ENCODE data around the gene OGDH. TPM values are rescaled to one million over a fixed set of nuclear protein-coding genes. Genes with fewer than 3 reads are reported as not detected.

Gene OGDH
- total and polyA plus RNA-seq, 2 of the 13 experiments (the other 11 are each of a cell fraction or from before 2014, with no cell fraction given) = 17.4 to 25.4 TPM

DNA sequence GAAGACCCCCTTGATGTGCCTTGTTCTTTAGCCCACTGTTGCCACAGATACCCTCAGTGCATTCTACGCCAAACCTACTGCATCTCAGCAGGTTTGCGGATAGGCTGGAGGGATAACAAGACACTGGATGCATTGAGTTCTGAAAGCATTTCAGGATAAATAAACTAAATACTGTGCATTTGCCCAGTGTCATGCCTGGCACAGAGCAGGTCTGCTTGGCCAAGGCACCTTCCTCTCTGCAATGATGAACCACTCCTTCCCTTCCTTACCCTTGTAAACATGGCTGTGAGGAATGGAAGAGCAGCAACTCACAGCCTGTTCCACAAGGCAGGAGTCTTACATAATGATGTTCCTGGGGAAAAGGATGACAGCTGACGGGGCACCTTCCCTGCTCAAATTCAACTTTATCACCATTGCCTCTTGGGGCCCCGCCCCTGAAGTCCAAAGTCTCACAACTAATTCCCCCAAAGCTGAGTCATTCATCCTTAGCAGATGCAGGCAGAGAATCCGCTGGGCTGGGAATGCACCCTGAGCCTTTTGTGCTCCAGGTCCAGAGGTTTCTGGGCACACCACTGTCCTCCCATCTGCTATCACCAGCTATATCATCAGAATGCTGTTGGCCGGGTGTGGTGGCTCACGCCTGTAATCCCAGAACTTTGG lies 44.3 kb upstream of the OGDH start (continued):
- TF ChIP-seq, protein P1, sequence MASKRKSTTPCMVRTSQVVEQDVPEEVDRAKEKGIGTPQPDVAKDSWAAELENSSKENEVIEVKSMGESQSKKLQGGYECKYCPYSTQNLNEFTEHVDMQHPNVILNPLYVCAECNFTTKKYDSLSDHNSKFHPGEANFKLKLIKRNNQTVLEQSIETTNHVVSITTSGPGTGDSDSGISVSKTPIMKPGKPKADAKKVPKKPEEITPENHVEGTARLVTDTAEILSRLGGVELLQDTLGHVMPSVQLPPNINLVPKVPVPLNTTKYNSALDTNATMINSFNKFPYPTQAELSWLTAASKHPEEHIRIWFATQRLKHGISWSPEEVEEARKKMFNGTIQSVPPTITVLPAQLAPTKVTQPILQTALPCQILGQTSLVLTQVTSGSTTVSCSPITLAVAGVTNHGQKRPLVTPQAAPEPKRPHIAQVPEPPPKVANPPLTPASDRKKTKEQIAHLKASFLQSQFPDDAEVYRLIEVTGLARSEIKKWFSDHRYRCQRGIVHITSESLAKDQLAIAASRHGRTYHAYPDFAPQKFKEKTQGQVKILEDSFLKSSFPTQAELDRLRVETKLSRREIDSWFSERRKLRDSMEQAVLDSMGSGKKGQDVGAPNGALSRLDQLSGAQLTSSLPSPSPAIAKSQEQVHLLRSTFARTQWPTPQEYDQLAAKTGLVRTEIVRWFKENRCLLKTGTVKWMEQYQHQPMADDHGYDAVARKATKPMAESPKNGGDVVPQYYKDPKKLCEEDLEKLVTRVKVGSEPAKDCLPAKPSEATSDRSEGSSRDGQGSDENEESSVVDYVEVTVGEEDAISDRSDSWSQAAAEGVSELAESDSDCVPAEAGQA (IDR thresholded peaks at IDR 0.05; ENCODE audit: low read depth) = 0 out of 2 replicates have a peak, but pooled peaks have one; percentile 17
- TF ChIP-seq, protein P1 (CRISPR knock-in tag; IDR thresholded peaks at IDR 0.05; ENCODE audit: borderline replicate concordance) = no peak
- TF ChIP-seq, protein P2, sequence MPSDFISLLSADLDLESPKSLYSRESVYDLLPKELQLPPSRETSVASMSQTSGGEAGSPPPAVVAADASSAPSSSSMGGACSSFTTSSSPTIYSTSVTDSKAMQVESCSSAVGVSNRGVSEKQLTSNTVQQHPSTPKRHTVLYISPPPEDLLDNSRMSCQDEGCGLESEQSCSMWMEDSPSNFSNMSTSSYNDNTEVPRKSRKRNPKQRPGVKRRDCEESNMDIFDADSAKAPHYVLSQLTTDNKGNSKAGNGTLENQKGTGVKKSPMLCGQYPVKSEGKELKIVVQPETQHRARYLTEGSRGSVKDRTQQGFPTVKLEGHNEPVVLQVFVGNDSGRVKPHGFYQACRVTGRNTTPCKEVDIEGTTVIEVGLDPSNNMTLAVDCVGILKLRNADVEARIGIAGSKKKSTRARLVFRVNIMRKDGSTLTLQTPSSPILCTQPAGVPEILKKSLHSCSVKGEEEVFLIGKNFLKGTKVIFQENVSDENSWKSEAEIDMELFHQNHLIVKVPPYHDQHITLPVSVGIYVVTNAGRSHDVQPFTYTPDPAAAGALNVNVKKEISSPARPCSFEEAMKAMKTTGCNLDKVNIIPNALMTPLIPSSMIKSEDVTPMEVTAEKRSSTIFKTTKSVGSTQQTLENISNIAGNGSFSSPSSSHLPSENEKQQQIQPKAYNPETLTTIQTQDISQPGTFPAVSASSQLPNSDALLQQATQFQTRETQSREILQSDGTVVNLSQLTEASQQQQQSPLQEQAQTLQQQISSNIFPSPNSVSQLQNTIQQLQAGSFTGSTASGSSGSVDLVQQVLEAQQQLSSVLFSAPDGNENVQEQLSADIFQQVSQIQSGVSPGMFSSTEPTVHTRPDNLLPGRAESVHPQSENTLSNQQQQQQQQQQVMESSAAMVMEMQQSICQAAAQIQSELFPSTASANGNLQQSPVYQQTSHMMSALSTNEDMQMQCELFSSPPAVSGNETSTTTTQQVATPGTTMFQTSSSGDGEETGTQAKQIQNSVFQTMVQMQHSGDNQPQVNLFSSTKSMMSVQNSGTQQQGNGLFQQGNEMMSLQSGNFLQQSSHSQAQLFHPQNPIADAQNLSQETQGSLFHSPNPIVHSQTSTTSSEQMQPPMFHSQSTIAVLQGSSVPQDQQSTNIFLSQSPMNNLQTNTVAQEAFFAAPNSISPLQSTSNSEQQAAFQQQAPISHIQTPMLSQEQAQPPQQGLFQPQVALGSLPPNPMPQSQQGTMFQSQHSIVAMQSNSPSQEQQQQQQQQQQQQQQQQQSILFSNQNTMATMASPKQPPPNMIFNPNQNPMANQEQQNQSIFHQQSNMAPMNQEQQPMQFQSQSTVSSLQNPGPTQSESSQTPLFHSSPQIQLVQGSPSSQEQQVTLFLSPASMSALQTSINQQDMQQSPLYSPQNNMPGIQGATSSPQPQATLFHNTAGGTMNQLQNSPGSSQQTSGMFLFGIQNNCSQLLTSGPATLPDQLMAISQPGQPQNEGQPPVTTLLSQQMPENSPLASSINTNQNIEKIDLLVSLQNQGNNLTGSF (CRISPR knock-in tag; IDR thresholded peaks at IDR 0.05) = 0 out of 2 replicates have a peak, but pooled peaks have one; percentile 48
- TF ChIP-seq BRD4 (CRISPR knock-in tag; IDR thresholded peaks at IDR 0.05) (peak; percentile 55; the same call in 1 of the 2 replicates), CC2D1A (CRISPR knock-in tag; IDR thresholded peaks at IDR 0.05) (no peak), MBNL3 (CRISPR knock-in tag; conservative IDR thresholded peaks at IDR 0.05) (no peak), FIP1L1 (IDR thresholded peaks at IDR 0.05; ENCODE audit: borderline replicate concordance, insufficient read depth, low read depth, low read length) (no peak), NFATC3 (CRISPR knock-in tag; IDR thresholded peaks at IDR 0.05) (no peak)
- TF ChIP-seq, protein P3, sequence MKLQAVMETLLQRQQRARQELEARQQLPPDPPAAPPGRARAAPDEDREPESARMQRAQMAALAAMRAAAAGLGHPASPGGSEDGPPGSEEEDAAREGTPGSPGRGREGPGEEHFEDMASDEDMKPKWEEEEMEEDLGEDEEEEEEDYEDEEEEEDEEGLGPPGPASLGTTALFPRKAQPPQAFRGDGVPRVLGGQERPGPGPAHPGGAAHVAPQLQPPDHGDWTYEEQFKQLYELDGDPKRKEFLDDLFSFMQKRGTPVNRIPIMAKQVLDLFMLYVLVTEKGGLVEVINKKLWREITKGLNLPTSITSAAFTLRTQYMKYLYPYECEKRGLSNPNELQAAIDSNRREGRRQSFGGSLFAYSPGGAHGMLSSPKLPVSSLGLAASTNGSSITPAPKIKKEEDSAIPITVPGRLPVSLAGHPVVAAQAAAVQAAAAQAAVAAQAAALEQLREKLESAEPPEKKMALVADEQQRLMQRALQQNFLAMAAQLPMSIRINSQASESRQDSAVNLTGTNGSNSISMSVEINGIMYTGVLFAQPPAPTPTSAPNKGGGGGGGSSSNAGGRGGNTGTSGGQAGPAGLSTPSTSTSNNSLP (IDR thresholded peaks at IDR 0.05; ENCODE audit: low read depth, low read length) = peak; percentile 36; the same call in 1 of the 2 replicates
- TF ChIP-seq, protein P4, sequence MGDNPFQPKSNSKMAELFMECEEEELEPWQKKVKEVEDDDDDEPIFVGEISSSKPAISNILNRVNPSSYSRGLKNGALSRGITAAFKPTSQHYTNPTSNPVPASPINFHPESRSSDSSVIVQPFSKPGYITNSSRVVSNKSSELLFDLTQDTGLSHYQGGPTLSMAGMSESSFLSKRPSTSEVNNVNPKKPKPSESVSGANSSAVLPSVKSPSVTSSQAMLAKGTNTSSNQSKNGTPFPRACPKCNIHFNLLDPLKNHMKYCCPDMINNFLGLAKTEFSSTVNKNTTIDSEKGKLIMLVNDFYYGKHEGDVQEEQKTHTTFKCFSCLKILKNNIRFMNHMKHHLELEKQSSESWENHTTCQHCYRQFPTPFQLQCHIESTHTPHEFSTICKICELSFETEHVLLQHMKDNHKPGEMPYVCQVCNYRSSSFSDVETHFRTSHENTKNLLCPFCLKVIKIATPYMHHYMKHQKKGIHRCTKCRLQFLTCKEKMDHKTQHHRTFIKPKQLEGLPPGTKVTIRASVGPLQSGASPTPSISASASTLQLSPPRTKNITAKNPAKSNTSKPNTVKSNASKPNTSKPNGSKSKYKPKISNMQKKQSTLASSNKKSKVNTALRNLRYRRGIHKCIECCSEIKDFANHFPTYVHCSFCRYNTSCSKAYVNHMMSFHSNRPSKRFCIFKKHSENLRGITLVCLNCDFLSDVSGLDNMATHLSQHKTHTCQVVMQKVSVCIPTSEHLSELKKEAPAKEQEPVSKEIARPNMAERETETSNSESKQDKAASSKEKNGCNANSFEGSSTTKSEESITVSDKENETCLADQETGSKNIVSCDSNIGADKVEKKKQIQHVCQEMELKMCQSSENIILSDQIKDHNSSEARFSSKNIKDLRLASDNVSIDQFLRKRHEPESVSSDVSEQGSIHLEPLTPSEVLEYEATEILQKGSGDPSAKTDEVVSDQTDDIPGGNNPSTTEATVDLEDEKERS (CRISPR knock-in tag; IDR thresholded peaks at IDR 0.05) = peak; percentile 66; the same call in 1 of the 2 replicates
